Measurements from ENCODE around the gene NXT1.

NXT1 gene

GRCh38 chr20:23391707-23392310 lies 41.2 kb downstream of the NXT1 start:
- no peak for DNase-seq

GRCh38 chr20:23393996-23394775 lies 43.6 kb downstream of the NXT1 start:
- no peak for DNase-seq

GRCh38 chr20:23396950-23397627 lies 46.5 kb downstream of the NXT1 start:
- DNase-seq, result no peak

GRCh38 chr20:23397961-23398360 lies 47.4 kb downstream of the NXT1 start:
- peak; percentile 54 for DNase-seq

GRCh38 chr20:23399568-23400241 lies 49.1 kb downstream of the NXT1 start:
- peak; percentile 28 for DNase-seq

- no peak for DNase-seq
These were observed 50.5 kb downstream of the NXT1 start for GRCh38 chr20:23401051-23401450.

GRCh38 chr20:23403751-23404150 lies 53.2 kb downstream of the NXT1 start:
- no peak for DNase-seq

GRCh38 chr20:23404196-23404595 lies 53.6 kb downstream of the NXT1 start:
- no peak for DNase-seq
